Esophagus mucosa (tissue), 1 donor: ENCODE results near the gene SLC26A6. TPM values are rescaled to one million over a fixed set of nuclear protein-coding genes. Genes with fewer than 3 reads are reported as not detected.

Source experiments
- ATAC-seq: fragments of 200-7000 bp; cut with Tn5 transposase; one replicate; pipeline ENCODE4 v1.9.1; 2020
- total RNA-seq: library from RNA; stranded (reverse); gene quantifications from one replicate; pipeline ENCODE4 v1.2.4, GENCODE V29; 2023
- donor health status: DM: yes; HTN: yes; CAD: no.

The SLC26A6 gene, protein sequence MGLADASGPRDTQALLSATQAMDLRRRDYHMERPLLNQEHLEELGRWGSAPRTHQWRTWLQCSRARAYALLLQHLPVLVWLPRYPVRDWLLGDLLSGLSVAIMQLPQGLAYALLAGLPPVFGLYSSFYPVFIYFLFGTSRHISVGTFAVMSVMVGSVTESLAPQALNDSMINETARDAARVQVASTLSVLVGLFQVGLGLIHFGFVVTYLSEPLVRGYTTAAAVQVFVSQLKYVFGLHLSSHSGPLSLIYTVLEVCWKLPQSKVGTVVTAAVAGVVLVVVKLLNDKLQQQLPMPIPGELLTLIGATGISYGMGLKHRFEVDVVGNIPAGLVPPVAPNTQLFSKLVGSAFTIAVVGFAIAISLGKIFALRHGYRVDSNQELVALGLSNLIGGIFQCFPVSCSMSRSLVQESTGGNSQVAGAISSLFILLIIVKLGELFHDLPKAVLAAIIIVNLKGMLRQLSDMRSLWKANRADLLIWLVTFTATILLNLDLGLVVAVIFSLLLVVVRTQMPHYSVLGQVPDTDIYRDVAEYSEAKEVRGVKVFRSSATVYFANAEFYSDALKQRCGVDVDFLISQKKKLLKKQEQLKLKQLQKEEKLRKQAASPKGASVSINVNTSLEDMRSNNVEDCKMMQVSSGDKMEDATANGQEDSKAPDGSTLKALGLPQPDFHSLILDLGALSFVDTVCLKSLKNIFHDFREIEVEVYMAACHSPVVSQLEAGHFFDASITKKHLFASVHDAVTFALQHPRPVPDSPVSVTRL
- 7.9 TPM for total RNA-seq

GRCh38 chr3:48635222-48636021 lies at the start of gene SLC26A6:
SLC26A6 (minus strand) TSS chr3:48635461; CDS start chr3:48635393, 68 bp downstream.
- peak; percentile 97 for ATAC-seq

GRCh38 chr3:48684480-48685143 lies 49.4 kb upstream of the SLC26A6 start:
- ATAC-seq: no peak

DNA sequence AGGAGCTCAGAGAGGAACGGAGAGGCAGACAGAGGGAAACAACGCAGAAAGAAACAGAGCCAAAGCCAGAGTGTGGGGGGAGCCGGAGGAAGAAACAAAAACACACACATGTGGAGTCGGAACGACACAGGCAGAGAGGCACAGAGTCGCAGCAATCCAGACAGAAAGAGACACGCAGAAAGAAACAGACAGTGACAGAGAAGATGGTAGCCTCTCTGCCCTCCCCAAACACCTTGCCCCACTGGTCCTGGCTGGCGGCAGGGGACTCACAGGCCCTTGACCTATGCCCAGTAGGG lies 48.7 kb upstream of the SLC26A6 start:
- no peak for ATAC-seq

GRCh38 chr3:48682786-48683185 lies 47.5 kb upstream of the SLC26A6 start:
- no peak for ATAC-seq

- no peak for ATAC-seq
These were observed 46.8 kb upstream of the SLC26A6 start for GRCh38 chr3:48681974-48682610.

- no peak for ATAC-seq
These were observed 46.2 kb upstream of the SLC26A6 start for GRCh38 chr3:48681541-48681880.

DNA sequence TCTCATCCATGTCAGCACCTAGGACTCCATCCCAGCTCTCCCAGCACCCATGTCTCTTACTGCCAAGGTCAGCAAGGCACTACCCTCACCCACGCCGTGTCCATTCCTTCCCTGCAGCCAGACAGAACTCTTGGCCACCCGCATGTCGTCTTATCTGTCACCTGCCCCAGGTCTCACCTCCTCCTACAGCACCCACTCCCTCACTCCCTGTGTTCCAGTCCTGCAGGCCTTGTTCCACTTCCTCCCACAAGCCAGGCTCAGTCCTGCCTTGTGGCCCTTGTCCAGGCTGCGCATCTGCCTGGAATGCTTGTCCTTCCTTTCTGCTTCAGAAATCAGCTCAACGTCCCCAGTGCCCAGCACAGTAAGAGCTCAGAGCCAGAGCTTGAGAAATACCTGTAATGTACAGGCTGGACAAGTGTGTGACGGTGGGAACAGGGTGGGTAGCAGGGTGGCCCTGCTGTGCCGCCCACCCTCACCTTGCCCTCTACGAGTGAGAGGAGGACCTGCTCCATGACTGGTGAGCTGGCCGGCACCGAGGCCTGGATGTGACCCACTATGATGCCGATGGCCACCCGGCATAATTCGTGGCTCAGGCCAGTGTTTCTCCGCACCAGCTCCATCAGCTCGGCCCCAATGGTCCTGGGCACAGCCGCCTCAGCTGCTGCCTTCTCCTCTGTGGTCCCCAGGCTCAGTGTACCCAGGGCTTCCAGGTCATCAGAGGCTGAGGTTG lies 45.7 kb upstream of the SLC26A6 start:
- no peak for ATAC-seq

- ATAC-seq: no peak
These were observed 44.4 kb upstream of the SLC26A6 start for GRCh38 chr3:48679411-48680391.

DNA sequence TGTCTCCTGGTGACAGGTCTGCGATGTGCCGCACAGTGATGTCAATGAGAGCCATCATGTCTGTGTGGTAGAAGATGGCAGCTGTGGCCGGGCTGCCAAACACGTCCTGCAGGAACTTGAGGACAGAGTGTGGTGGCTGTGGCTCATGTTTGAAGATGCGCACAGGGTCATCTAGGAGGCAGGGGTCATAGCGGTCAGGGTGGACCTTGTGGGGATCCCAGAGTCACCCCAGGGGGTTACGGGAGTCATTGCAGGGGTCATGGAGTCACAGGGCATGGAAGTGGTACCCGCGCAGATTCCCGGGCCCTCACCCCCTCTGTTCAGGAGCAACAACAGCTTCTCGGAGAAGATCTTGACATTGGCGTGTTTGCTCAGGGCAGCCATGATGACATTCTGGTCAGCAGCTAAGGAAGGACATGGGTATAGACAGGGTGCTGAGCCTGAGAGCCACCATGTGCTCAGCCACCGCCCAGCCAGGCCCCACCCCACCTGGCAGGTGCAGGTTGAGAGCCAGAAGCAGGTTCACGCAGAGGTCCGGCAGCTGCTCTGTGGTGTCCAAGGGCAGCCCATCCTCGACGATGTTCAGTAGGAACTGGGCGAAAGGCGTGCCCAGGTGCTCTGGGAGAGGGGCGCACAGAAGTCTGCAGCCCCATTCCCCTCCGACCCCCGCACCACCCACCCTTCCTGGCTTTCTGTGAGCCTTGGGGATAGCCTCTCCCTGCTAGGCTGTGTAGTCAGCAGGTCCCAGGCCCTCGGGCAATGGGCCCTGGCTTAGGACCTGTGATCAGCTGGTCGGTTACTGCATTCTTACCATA lies 43.5 kb upstream of the SLC26A6 start:
- no peak for ATAC-seq

- no peak for ATAC-seq
These were observed 42.8 kb upstream of the SLC26A6 start for GRCh38 chr3:48678056-48678455.

DNA sequence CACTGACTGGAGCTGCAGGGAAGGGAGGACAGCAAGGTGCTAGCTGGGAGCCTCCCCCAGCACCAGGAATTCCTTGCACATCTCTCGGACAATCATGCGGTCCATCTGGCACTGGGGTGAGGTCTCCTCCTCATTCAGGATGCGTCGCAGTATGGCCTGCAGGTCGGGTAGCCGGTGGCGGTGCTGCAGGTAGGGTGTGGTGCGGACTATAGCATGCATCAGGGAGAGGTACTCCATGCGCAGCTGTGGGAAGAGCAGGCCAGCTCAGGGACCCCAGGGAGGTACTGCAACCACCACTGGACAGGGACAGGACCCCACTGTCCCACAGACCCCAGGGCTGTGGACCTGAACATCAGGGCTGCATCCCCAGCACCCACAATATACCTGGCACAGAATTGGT lies 39.2 kb upstream of the SLC26A6 start:
- peak; percentile 11 for ATAC-seq

GRCh38 chr3:48672522-48672921 lies 37.3 kb upstream of the SLC26A6 start:
- ATAC-seq: no peak

GRCh38 chr3:48664929-48665328 lies 29.7 kb upstream of the SLC26A6 start:
- ATAC-seq: no peak

- ATAC-seq: no peak
These were observed 29.0 kb upstream of the SLC26A6 start for GRCh38 chr3:48664313-48664644.

GRCh38 chr3:48663489-48664312 lies 28.4 kb upstream of the SLC26A6 start:
- ATAC-seq: peak; percentile 88

GRCh38 chr3:48662753-48663488 lies 27.7 kb upstream of the SLC26A6 start, which contains the start of gene CELSR3:
CELSR3 (minus strand) TSS chr3:48662886; CDS start chr3:48662634, 252 bp downstream.
- ATAC-seq: peak; percentile 63

DNA sequence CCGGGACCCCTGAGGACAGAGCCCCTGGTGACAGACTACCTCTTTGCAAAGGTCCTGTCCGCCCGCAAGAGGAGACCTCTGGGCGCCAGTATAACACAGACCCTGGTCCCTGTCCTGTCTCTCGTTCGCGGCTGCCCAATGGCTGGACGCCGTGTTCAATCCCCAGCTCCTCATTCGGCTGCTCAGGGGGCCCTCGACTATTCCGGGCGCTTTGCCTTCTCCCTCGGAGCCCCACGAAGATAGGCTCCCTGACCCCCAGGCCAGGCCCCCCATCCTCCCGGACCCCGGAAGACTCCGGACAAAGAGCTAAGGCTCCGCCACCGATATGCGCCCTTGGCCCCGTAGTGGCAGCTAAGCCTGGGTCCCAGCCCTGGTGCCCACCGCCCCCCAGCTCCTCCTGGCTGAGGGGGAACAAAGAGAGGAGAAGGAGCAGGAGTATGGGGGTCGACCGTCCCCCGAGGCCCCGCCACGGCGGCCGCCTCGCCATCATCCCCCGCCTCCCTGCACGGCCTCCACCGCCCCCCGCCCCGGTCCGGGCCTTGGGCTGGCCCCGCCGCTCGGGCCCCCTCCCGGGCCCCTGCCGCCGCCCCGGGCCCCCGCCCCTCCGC lies 27.0 kb upstream of the SLC26A6 start:
- no peak for ATAC-seq
